GM15510 (cell line): Measurements from ENCODE around the gene SP6.

ENCODE experiments used
- POLR2A ChIP-seq: IDR thresholded peaks from 3 replicates; pipeline ENCODE4 v1.6.1; 2011; ENCODE audit warnings: borderline replicate concordance; ENCODE audit not compliant: insufficient read length; ENCODE audit errors: extremely low read depth

The SP6 gene

GRCh38 chr17:47816111-47816735, 34.7 kb downstream of the SP6 start:
- no peak for TF ChIP-seq POLR2A

GRCh38 chr17:47815106-47815918, 35.7 kb downstream of the SP6 start:
- no peak for TF ChIP-seq POLR2A

DNA sequence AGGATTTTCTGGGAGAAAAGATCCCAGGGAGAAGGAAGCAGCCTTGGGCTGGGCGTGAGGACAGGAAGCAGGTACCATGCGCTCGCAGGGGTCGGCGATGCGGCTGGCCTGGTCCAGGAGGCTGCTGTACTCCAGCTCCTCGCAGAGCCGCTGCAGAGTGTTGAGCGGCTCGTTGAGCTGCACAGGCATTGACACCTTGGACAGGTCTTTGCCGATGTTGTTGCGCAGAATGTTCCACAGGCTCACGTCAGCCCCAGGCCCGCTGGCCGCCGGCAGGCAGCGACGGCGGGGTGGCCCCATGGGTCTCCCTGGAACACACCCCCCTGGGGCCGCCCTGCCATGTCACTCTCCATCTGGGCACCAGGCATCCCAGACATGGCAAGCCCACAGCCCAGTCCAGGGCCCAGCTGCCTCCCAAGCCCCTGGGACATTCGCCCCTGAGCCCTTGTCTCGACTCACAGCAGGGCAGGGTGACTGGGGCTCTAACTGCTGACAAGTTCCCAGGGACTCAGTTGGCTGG, 37.4 kb downstream of the SP6 start:
- TF ChIP-seq POLR2A: no peak

GRCh38 chr17:47813077-47813476, 37.9 kb downstream of the SP6 start:
- no peak for TF ChIP-seq POLR2A

- TF ChIP-seq POLR2A: no peak
Observed at GRCh38 chr17:47812146-47812920, 38.6 kb downstream of the SP6 start.

DNA sequence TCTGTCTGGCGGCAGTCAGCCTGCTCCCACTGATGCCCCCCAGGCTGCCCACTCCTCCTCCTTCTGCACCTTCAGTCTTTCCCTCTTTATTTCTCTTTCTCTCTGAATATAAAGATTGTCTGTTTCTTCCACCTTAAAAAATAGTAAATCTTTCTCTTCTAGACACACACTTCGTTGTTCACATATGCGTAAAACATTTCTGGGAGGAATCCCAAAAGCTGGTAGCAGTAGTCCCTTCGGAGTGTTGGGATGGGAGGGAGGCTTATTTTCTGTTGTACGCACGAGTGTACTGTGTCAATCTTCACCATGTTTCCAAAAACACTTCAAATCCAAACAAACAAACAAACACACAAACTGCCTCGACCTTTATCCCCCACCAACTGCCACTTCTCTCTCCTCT, 39.3 kb downstream of the SP6 start:
- TF ChIP-seq POLR2A: no peak

GRCh38 chr17:47810901-47811635, 39.9 kb downstream of the SP6 start:
- no peak for TF ChIP-seq POLR2A

DNA sequence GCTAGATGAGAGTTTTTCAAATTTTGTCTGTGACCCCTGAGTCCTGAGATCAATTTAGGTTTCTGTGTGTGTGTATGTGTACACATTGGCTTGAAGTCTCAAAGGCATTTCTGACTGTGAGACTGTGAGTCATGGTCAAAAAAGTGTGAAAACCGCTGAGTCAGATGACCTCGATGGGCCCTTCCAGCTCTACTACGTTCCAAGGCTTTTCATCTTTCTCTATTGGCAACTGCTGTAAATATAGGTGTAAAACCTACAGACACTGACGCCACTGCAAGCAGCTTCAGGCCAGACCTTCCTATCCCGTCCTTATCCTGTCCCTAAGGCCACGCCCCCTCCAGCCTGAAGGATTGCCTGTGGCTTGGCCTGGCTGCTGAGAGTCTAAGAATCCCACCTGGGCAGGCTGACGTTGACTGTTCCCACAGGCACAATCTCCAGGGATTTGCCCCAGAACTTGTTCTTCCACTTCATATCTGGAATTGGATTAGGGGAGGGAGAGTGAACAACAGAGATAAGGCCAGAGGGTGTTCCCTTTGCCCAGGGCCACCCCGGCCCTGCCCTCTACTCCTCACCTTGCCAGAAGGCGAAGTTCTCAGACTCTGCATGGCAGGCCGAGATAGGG, 40.7 kb downstream of the SP6 start:
- no peak for TF ChIP-seq POLR2A

GRCh38 chr17:47808830-47809480, 42.0 kb downstream of the SP6 start:
- no peak for TF ChIP-seq POLR2A

GRCh38 chr17:47808036-47808829, 42.7 kb downstream of the SP6 start:
- no peak for TF ChIP-seq POLR2A

DNA sequence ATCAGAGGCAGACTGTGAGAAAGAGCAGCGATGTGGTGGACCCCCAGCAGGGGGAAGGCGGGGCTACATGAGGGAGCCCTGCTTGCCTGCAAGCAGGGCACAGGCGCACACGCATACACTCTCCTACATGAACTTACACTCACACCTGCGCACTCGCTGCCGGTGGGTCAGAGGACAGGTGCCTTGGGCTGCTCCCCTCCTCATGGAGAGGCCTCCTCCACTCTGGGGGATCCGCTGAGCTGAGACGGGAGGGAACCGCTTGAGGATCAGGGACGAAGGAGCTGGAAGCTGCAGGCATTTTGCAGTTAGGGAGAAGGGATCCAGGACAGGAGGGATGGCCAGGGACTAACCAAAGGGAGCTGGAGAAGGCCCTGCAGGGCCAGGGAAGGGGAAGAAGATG, 43.5 kb downstream of the SP6 start:
- no peak for TF ChIP-seq POLR2A

- no peak for TF ChIP-seq POLR2A
Observed at GRCh38 chr17:47806913-47807255, 44.1 kb downstream of the SP6 start.
